Fibroblast of skin of right quadriceps (primary cell): Measurements from ENCODE around the gene PMM2.
"Not testable (repeated sequence)": the region's sequence is repeated elsewhere in the genome, so short reads cannot be mapped to it uniquely, and the experiment has no call there.

ENCODE experiments used
- DNase-seq: peaks from one replicate; pipeline ENCODE4 v3.0.0-alpha.2; 2013

The PMM2 gene

GRCh38 chr16:8869212-8869987 lies 71.8 kb downstream of the PMM2 start:
- no peak for DNase-seq

DNA sequence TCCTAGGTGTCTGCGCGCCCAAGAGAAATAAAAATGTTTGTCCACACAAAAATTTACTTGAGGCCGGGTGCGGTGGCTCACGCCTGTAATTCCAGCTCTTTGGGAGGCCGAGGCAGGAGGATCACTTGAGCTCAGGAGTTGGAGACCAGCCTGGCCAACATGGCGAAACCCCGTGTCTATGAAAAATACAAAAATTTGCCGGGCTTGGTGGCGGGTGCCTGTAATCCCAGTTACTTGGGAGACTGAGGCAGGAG lies 72.3 kb downstream of the PMM2 start:
- not testable (repeated sequence) for DNase-seq

DNA sequence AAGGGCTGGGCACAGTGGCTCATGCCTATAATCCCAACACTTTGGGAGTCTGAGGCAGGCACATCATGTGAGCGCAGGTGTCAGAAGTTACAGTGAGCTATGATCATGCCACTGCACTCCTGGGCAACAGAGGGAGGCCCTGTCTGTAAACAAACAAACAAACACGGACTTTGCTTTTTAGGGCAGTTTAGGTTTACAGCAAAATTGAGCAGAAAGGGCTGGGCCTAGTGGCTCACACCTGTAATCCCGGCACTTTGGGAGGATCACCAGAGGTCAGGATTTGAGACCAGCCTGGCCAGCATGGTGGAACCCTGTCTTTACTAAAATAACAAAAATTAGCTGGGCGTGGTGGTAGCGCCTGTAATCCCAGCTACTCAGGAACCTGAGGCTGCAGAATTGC lies 74.4 kb downstream of the PMM2 start:
- DNase-seq = no peak

GRCh38 chr16:8872967-8873865 lies 75.6 kb downstream of the PMM2 start:
- DNase-seq = no peak

- not testable (repeated sequence) for DNase-seq
Observed at GRCh38 chr16:8873866-8874195, 76.2 kb downstream of the PMM2 start.

GRCh38 chr16:8874388-8874787 lies 76.7 kb downstream of the PMM2 start:
- DNase-seq = peak; percentile 57

DNA sequence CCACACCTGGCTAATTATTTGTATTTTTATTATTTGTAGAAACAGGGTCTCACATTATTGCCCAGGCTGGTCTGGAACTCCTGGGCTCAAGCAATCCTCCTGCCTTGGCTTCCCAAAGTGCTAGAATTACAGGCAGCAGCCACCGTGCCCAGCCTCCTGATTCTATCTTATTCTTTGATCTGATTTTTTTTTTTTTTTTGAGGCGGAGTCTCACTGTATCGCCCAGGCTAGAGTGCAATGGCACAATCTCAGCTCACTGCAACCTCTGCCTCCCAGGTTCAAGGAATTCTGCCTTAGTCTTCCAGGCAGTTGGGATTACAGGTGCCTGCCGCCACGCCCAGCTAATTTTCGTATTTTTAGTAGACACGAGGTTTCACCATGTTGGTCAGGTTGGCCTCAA lies 77.7 kb downstream of the PMM2 start:
- not testable (repeated sequence) for DNase-seq

- DNase-seq = no peak
Observed at GRCh38 chr16:8877894-8878522, 80.4 kb downstream of the PMM2 start.

DNA sequence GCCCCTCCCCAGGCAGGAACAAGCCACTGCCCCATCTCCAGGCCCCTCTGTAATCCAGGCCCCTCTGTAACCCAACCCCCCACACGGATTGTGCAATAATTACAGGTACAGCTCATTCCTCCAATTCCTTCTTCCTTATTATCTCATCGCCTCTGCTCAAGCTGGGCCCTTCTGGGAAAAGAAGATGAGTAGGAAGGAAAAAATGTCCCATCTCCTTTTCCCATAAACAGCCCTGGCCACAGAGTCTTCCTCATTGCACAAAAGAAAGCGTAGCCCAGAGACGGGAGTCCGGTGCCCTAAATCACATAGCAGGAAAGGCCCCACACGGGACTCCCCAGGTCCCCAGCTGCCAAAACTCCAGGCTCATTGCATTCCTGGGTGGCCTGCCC lies 80.9 kb downstream of the PMM2 start:
- DNase-seq = peak; percentile 94

GRCh38 chr16:8880839-8881510 lies 83.3 kb downstream of the PMM2 start:
- no peak for DNase-seq

- DNase-seq = no peak
Observed at GRCh38 chr16:8882041-8882617, 84.5 kb downstream of the PMM2 start, which contains the start of gene LITAFD. TSS of gene LITAFD (plus strand) at chr16:8882351. CDS start at chr16:8884356, 2,005 bp downstream.

- DNase-seq = no peak
Observed at GRCh38 chr16:8882725-8883377, 85.2 kb downstream of the PMM2 start.

- no peak for DNase-seq
Observed at GRCh38 chr16:8885674-8886592, 88.3 kb downstream of the PMM2 start.

GRCh38 chr16:8886593-8887430 lies 89.2 kb downstream of the PMM2 start:
- no peak for DNase-seq

- DNase-seq = no peak
Observed at GRCh38 chr16:8887431-8887765, 89.8 kb downstream of the PMM2 start.

DNA sequence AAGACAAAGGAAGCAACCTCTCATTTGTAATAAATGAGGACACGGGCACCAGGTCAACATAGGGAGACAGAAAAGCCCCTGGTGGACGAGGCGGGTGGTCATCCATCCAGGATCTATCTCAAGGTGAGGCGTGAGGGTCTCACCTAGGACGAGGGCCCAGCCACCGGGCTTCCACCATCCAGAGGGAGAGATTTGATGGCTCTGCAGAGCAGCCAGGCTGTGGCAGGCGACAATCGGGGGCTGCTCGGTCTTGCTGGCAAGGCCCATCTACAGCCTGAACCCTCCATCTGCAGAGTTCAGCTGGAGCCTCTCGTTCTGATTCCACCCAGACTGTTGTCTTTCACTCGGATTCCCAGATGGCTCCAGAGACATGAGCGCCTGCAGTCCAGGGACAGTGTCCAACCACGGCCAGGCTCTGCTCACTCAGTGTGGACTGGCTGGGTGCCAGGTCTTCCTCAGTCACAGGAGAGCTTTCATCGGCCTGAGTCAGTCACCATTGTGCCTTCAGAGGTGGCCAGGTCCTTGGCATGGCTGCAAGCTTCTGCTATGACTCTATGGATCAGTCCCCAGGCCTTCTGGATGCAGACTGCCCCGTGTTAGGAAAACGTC lies 90.4 kb downstream of the PMM2 start:
- peak; percentile 47 for DNase-seq

GRCh38 chr16:8888951-8889892 lies 91.6 kb downstream of the PMM2 start:
- no peak for DNase-seq

- DNase-seq = no peak
Observed at GRCh38 chr16:8889893-8890548, 92.4 kb downstream of the PMM2 start.
